ENCODE data around the gene DNAJA3. TPM values are rescaled to one million over a fixed set of nuclear protein-coding genes. Genes with fewer than 3 reads are reported as not detected.

DNAJA3 gene
- total and polyA plus RNA-seq, 2 of the 4 experiments (the other 2 are of a cell fraction) = 38.0 to 40.2 TPM

GRCh38 chr16:4460936-4461249, 35.2 kb downstream of the DNAJA3 start:
- no peak overlapping the region for H3K27ac ChIP-seq (ENCODE audit: insufficient read depth, low read length)
- intact Hi-C loops (cut with micrococcal nuclease) = no loop called here
- H3K4me3 ChIP-seq (ENCODE audit: insufficient read depth, low read depth, low read length) = no peak overlapping the region
- BruUV-seq (replicated peaks) = no TSS peak
- H2AFZ ChIP-seq (replicated peaks; ENCODE audit: low read length, poor library complexity) = no peak overlapping the region
- H4K5ac ChIP-seq (ENCODE audit: low read depth, low read length) = no peak overlapping the region
- DNase-seq = no peak
- no peak overlapping the region for H3K14ac ChIP-seq (replicated peaks; ENCODE audit: low read depth, low read length)
- WGBS, 2 experiments (ENCODE audit: extremely low coverage in 2 of 2, insufficient read length in 1 of 2) = 100% methylated on average over 2 of the region's 5 CpGs; no CpG with 5 or more reads in 1 of the 2 experiments
- peaks cover 11% of the 10 kb centered on the region for H3K9me1 ChIP-seq (ENCODE audit: insufficient read depth, low read length)
- no peaks in the 10 kb centered on the region for H3K27me3 ChIP-seq (ENCODE audit: control insufficient read depth, insufficient read depth, low read length)
- TF ChIP-seq FOS (IDR thresholded peaks at IDR 0.05; ENCODE audit: low read depth, low read length) = no peak
- TF ChIP-seq USF2 (IDR thresholded peaks at IDR 0.05; ENCODE audit: low read depth, low read length) = no peak
- no peak for TF ChIP-seq RFX5 (IDR thresholded peaks at IDR 0.05; ENCODE audit: low read depth, low read length)
- no peak for TF ChIP-seq RAD21 (IDR thresholded peaks at IDR 0.05; ENCODE audit: low read length)
- TF ChIP-seq BHLHE40 (IDR thresholded peaks at IDR 0.05; ENCODE audit: low read depth, low read length) = no peak
- TF ChIP-seq RCOR1 (IDR thresholded peaks at IDR 0.05; ENCODE audit: insufficient replicate concordance, low read length) = no peak
- no peak for TF ChIP-seq CHD1 (IDR thresholded peaks at IDR 0.05; ENCODE audit: low read depth, low read length)
- TF ChIP-seq MAFK (IDR thresholded peaks at IDR 0.05; ENCODE audit: low read depth, low read length) = no peak
- TF ChIP-seq POLR2A (IDR thresholded peaks at IDR 0.05; ENCODE audit: low read depth, low read length) = no peak
- TF ChIP-seq CTCF (conservative IDR thresholded peaks at IDR 0.05; ENCODE audit: low read depth, low read length) = no peak
- TF ChIP-seq MXI1 (IDR thresholded peaks at IDR 0.05; ENCODE audit: borderline replicate concordance, low read depth, low read length) = no peak
- no peak for TF ChIP-seq ELK1 (IDR thresholded peaks at IDR 0.05; ENCODE audit: borderline replicate concordance, low read depth, low read length)
- TF ChIP-seq NFE2L2 (IDR thresholded peaks at IDR 0.05; ENCODE audit: low read depth, low read length) = no peak
- TF ChIP-seq CEBPB (IDR thresholded peaks at IDR 0.05; ENCODE audit: low read depth, low read length) = no peak
- no peak for TF ChIP-seq MAZ (IDR thresholded peaks at IDR 0.05; ENCODE audit: borderline replicate concordance, low read depth, low read length)
- no peak for TF ChIP-seq SMC3 (IDR thresholded peaks at IDR 0.05; ENCODE audit: low read depth, low read length)
- H3K23ac ChIP-seq (ENCODE audit: low read depth, low read length) = no peak overlapping the region
- H3K36me3 ChIP-seq (ENCODE audit: control insufficient read depth, insufficient read depth, low read length) = peaks cover 37% of the 10 kb centered on the region
- no peak for ATAC-seq (ENCODE audit: low read depth)
- H2BK15ac ChIP-seq (ENCODE audit: low read depth, low read length) = no peak overlapping the region
- no peak overlapping the region for H3K9ac ChIP-seq (ENCODE audit: low read depth, low read length)
- H4K20me1 ChIP-seq (ENCODE audit: insufficient read depth, low read length) = peaks cover 6% of the 10 kb centered on the region
- no peaks in the 10 kb centered on the region for H3K9me3 ChIP-seq (ENCODE audit: control insufficient read depth, insufficient read depth, low read length)
- H3K4me2 ChIP-seq (ENCODE audit: low read depth, low read length) = no peak overlapping the region
- no peak overlapping the region for H2AK9ac ChIP-seq (replicated peaks; ENCODE audit: low read depth, low read length, poor library complexity)
- H3K79me1 ChIP-seq (ENCODE audit: low read depth in 1 of 2, low read length in 2 of 2) = peaks cover 0 to 27% of the 10 kb centered on the region in 2 experiments; a peak in 1 of 4 replicates
- peaks cover 19% of the 10 kb centered on the region for H3K4me1 ChIP-seq (ENCODE audit: control insufficient read depth, insufficient read depth, low read length)
- POLR2A ChIA-PET (ENCODE audit: unreplicated experiment) = interaction anchor here (0.5 kb wide), 1 partner anchor 88 kb away, joined by 4 read pairs; no protein-coding TSS in a partner anchor
- no peak overlapping the region for H3K4ac ChIP-seq (ENCODE audit: low read depth, low read length)
- H2BK120ac ChIP-seq (ENCODE audit: low read depth, low read length) = no peak overlapping the region
- no peak overlapping the region for H2BK20ac ChIP-seq (ENCODE audit: low read depth, low read length)
- no peak overlapping the region for H4K91ac ChIP-seq (ENCODE audit: insufficient read depth, low read depth, low read length)
- dilution Hi-C loops (cut with HindIII; ENCODE audit: low sequenced_read_pairs, unreplicated experiment) = no loop called here
- no peak overlapping the region for H2BK5ac ChIP-seq (ENCODE audit: low read depth, low read length, poor library complexity, severe bottlenecking)
- no peak overlapping the region for H3K56ac ChIP-seq (ENCODE audit: extremely low read depth, insufficient read depth, low read length)
- CTCF ChIA-PET = interaction anchor here (0.6 kb wide), 2 partner anchors 137 to 445 kb away, joined by 3 to 5 read pairs; no protein-coding TSS in a partner anchor
- no peak overlapping the region for H4K8ac ChIP-seq (ENCODE audit: low read depth in 2 of 2, low read length in 2 of 2)
- in situ Hi-C loops (cut with MboI; ENCODE audit: low sequenced_read_pairs) = no loop called here
- H3K18ac ChIP-seq (ENCODE audit: low read depth, low read length) = no peak overlapping the region
- no peak overlapping the region for H2AK5ac ChIP-seq (ENCODE audit: low read depth, low read length)
